Fibroblast of mammary gland (primary cell): ENCODE data around the gene CYSRT1.

ENCODE experiments used
- DNase-seq: peaks from one replicate; pipeline ENCODE4 v3.0.0-alpha.2; 2010; ENCODE audit warnings: low read depth
- H3K4me3 ChIP-seq: 2 replicates; pipeline ENCODE4 v1.5.1; 2011; ENCODE audit warnings: low read depth, mild to moderate bottlenecking, low read length, moderate library complexity; ENCODE audit not compliant: control insufficient read depth
- TF ChIP-seq, protein P1 (sequence below): conservative IDR thresholded peaks from 2 replicates; pipeline ENCODE4 v1.5.1; 2011; ENCODE audit warnings: low read depth, low read length, inconsistent platforms; ENCODE audit not compliant: control insufficient read depth, insufficient read depth

Gene CYSRT1, protein sequence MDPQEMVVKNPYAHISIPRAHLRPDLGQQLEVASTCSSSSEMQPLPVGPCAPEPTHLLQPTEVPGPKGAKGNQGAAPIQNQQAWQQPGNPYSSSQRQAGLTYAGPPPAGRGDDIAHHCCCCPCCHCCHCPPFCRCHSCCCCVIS

DNA sequence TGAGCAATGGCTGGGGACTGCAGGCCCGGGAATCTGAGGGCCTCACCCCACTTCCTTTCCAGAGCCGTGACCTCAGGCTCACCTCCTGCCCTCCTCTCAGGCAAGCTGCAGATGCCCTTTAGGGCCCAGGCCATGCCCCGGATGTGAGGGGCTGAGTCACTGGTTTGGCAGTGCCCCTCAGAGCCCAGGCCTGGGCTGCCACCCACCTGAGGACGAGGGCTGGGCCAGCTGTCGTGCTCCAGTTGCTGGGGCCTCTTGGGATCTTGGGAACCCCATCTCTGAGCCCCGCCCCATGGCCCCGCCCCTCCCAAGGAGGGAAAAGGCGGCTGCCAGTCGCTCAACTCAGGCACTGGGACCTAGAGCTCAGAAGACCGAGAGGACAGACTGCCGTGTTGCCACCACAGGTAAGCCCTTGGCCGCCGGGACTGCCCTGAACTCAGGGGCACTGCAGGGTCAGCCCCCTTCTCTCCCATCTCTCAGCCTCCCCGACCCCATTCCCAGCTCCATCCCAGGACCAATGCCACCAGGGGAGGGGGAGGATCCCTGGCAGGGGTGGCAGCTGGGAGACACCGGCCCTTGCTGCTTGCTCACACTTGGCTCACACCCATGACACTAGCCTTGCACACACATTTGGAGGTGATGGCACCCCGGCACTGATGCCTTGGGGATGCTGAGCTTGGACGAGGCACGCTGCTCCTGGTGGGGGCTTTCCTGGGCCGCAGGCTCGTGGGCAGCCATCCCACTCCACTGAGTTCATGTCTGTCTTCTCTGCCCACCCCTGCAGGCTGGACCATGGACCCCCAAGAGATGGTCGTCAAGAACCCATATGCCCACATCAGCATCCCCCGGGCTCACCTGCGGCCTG is at the start of gene CYSRT1:
CYSRT1 (plus strand) TSS at position 345 of the 865 bp plus-strand sequence; CDS start at position 793, 448 bp downstream.
- TF ChIP-seq, protein P1, sequence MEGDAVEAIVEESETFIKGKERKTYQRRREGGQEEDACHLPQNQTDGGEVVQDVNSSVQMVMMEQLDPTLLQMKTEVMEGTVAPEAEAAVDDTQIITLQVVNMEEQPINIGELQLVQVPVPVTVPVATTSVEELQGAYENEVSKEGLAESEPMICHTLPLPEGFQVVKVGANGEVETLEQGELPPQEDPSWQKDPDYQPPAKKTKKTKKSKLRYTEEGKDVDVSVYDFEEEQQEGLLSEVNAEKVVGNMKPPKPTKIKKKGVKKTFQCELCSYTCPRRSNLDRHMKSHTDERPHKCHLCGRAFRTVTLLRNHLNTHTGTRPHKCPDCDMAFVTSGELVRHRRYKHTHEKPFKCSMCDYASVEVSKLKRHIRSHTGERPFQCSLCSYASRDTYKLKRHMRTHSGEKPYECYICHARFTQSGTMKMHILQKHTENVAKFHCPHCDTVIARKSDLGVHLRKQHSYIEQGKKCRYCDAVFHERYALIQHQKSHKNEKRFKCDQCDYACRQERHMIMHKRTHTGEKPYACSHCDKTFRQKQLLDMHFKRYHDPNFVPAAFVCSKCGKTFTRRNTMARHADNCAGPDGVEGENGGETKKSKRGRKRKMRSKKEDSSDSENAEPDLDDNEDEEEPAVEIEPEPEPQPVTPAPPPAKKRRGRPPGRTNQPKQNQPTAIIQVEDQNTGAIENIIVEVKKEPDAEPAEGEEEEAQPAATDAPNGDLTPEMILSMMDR: no peak
- no peak for DNase-seq
- H3K4me3 ChIP-seq: peak within 1 kb of the TSS; percentile 62

DNA sequence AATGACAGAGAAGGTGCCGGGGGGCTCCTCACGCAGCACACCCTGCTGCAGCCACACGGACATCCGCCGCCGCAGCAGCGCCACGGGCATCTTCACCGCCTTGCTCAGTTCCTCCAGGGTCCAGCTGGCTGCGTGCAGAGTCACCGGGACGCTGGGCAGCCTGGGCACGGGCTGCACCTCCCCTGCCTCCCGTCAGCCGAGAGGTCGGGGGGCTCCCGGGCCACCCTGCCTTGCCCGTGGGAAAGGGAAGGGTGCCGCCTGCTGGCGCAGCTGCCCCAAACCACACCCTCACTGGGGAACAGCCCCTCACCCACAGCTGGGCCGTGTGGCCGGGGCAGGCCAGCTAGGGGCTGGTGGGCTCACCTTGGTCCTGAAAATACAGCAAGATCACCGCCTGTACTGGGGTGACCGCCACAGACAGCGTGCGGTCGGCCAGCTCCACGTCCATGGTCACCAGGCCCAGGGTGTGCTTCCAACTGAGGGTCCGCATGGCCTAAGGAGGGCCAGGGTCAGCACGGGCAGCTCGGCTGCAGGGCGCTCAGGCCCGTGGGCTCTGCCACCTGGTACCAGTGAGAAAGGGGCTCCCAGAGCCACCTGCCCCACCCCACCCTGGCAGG is 49.5 kb upstream of the CYSRT1 start:
- DNase-seq: no peak
- TF ChIP-seq, protein P1: no peak
- H3K4me3 ChIP-seq: no peak overlapping the region

DNA sequence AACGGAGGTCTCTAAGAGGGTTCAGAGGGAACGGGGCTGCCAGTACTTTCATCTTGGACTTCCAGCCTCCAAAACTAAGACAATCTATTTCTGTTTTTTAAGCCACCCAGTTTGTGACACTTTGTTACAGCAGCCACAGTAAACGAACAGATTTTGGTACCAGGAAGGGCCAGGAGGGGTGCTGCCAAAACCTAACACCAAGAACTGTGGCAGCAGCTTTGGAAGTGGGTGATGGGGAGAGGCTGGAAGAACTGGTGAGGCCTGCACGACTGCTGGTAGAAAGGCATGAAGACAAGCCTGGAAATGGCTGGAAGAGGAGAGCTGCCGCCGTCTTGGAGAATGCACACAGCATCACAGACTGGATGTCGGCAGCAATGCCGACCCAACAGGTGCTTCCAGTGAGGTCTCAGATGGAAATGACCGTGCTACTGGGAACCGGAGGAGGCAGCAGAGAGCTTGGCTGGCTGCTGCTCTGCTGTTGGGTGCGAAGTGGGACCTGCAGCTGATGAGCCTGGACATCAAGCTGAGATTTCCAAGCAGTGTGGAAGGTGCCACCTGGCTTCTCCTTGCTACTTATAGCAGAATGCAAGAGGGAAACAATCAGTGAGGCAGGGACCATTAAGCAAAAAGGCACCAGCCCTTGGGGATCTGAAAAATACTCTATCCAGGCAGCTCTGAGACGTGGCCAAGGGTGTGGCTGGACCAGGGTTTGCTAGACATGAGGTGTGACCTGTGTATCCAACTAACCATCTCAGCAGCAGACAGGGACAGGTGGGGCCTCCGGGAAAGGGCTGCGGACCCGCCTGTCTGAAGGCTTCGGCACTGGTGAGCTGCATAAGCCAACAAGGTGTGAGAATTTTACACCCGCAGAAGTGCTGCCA is 48.4 kb upstream of the CYSRT1 start:
- TF ChIP-seq, protein P1: peak; percentile 71
- DNase-seq: peak; percentile 34
- H3K4me3 ChIP-seq: no peak overlapping the region

DNA sequence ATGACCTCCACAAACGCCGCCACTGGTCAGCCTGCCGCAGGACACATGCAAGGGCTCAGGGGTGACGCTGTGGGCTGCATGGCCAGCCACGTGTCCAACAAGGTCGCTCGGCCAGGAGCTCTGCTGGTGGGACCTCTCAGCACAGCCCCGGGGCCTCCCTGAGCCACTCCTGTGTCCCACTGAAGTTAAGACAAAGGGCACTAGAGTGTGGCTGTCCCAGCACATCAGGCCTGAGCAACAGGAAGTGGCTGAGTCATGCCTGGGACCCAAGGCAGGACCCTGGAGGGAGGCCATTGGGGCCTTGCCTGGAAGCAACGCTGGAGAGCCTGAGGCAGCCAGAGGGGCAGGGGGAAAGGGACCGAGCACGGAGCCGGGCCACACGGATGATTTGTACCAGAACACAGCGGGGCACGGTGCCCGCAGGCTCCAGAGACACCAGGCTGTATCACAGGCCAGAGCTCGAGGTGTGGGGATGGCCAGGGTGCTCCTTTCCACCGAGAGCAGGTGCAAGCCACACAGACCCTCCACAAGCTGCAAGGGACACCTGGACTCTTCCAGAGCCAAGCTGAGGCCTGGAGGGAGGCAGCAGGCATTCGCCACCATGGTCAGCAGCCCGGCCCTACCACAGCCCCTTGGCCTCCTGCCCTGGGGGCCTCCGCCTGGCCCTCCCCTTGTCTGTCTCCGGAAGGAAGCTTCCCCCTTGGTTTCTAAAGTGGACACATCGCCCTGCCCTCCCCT is 46.6 kb upstream of the CYSRT1 start:
- no peak overlapping the region for H3K4me3 ChIP-seq
- DNase-seq: no peak
- TF ChIP-seq, protein P1: no peak

DNA sequence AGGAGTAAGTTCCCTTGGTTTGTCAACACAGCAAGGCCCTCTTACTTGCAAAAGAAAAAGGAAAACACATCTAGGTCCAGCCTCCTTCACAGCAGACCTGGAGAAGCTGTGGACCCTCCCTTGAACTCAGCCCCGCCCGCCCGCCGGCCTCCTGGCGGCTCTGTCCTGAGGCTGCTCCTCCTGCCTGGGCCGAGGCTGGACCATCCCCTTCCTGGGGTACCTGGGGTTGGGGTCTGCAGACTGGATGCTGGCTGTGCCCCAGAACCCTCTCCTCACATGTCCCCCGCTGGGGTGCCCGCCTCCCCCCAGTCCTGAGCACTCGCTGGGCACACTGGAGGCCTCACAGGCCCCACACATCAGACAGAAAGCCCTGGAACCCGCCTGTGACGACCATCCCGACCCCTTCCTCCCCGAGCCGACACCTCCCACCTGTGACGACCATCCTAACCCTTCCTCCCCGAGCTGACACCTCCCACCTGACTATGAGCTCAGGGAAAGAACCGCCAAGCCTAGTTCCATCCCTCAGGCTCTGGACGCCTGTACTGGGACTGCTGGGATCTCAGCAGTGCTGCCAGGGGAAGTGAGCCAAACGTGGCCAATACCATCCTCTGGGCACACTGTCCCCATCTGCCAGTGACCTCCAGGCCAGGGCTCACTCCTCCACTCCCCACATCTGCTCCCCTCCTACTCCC is 45.9 kb upstream of the CYSRT1 start:
- no peak for DNase-seq
- H3K4me3 ChIP-seq: no peak overlapping the region
- TF ChIP-seq, protein P1: no peak
